HT-29 (cell line): ENCODE measurements around the gene ZNF717. TPM values are rescaled to one million over a fixed set of nuclear protein-coding genes. Genes with fewer than 3 reads are reported as not detected.
A peak's percentile ranks its signal among the peaks of the same experiment; 100 is the strongest.
"Not testable (repeated sequence)": the region's sequence is repeated elsewhere in the genome, so short reads cannot be mapped to it uniquely, and the experiment has no call there.

Experiments
- DNase-seq: peaks from one replicate; pipeline ENCODE4 v3.0.0-alpha.2; 2015; ENCODE audit warnings: low spot score
- small RNA-seq: library from RNA; depleted of rRNA; stranded (forward); fragments of <200 nt; gene quantifications from one replicate; pipeline ENCODE3, GENCODE V24; 2014
- total RNA-seq: library from RNA; depleted of rRNA; stranded (reverse); fragments of >200 nt; shearing (Covaris generic); gene quantifications from 2 replicates; pipeline ENCODE4 v1.2.3, GENCODE V29; 2014; rRNA removed

The ZNF717 gene
- 2.4 and 3.2 TPM in 2 replicates for total RNA-seq

DNA sequence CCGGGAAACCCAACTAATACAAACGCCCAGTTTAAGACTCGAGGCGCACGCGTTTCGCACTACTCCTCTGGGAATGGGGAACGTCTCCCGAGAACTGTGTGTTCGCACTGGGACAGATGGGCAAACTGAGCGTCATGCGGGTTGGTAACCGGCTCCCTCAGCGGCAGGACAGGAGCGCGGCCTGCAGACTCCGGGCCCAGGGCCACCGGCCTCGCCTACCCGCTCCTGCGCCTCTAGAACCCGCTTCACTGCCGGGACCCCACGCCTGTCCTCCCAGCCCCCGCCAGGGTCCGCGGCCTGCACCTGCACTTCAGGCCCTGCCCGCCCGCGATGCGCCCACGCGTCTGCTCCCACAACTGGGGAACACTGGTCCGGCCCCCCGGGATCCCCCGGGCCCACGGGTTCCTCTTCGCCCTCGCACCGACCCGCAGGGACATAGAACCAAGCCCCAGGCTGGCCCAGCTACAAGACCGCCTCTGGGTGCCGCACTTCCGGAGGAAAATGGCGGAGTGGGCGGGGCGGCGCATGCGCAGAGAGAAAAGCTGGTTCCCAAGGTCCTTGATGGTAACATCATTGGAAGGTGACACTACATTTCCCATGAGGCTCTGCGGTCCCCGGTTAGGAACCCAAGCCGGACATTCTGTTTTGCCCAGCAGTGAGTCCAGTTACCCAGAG lies at the start of gene ZNF717:
Gene ZNF717 (minus strand): TSS at position 469 of the 675 bp plus-strand sequence. CDS start 2,187 bp downstream, outside the sequence.
- peak; percentile 79 for DNase-seq

DNA sequence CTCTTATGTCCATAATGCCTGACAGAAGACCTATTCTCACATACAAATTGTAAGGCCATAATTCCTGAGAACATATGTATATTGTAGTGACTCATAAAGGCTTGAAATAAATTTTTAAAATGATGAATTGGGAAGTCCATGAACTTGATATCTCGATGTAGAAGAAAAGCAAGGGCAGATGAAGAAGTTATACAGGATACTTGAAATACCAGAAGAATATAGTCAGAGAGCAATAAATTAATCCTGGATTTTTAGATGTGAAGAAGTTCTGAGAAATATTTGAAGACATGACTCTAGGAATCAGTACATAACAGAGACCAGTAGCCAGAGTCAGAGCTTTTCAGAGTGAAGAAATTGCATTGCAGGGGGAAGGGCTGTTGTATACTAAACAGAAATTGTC lies 45.7 kb upstream of the ZNF717 start:
- not testable (repeated sequence) for DNase-seq

DNA sequence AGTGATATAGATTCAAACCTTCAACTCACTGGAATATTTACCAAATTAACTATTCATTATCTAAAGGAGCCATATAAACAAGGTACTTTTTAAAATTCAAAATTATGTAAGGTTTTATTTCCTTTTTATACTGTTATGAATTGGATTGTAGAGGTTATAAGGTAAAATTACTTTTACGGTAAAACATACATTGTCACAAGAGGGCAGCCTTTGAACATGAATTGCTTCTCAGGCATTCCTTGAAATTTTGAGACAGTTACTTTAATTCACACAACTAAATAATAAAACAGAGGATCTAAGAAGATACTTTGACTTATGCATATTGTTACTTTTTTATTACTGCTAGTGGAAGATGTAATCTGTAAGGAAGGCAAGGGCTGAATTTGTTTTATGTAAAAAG lies 32.7 kb upstream of the ZNF717 start:
- DNase-seq, result peak; percentile 9

DNA sequence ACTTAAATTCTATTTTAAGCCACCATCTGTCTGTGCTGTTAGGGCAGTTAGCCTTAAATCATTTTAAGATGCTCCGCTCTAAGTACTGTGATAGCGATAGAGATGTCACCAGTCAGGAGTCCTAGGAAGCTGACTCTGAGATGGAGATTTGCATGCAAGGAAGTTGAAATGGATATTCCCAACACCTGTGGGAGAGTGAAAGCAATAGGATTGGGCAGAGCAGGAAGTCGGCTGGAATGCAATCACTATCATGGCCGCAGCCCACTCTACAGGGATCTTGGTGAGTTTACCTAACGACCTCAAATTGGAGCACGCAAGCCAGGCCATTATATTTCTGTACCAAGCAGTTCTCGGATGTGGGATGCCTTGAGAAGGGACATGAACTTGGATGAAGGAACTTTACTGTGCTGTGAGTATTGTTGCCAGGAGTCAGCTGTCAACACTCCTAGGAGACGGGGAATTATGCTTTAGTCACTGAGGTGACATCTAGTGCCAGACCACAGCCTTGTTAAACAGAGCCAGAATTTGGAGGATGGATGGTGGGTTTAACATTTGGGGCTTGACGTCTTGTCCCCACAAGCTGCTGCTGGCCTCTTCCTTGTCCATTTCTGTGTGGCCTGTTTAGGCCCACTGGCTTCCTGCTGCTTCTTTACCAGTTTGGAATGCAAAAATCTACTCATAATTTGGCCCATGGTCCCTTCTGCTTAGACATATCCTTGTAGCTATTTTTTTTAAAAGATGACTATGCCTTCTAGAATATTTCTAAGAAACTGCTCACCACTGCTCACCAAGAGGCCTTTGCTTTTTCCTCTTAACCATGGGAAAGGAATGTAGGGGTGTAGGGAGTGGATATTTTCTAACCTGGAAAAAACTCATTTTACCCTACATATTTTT lies 31.2 kb upstream of the ZNF717 start:
- not testable (repeated sequence) for DNase-seq

DNA sequence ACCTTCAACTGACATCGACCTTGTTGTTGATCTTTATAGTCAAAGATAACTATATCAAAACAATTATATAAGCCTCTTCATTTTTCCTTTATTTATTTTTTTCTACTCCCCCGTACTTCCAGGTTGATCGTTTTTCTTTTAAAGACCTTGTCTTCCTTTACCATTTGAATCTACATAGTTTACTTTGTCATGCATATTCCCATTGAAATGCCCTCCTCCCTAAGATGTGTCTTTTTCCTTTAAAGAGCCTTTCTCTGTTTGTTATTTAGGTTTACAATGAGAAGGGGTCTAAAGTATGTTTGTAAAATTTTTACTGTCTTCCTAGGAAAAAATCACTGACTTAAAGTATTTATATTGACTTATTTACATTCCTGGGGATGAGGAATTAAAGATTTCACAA lies 29.4 kb upstream of the ZNF717 start:
- no peak for DNase-seq

DNA sequence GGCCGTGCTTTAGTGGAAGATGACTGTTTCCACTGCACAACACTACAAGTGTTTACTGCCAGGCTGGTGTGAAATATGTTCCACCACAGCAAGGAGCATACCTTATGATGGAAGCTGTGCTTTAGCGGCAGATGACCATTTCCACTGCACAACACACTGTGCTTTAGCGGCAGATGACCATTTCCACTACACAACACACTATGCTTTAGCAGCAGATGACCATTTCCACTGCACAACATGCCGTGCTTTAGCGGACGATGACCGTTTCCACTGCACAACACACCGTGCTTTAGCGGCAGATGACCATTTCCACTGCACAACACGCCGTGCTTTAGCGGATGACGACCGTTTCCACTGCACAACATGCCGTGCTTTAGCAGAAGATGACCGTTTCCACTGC lies 2.8 kb downstream of the ZNF717 start:
- no peak for DNase-seq

DNA sequence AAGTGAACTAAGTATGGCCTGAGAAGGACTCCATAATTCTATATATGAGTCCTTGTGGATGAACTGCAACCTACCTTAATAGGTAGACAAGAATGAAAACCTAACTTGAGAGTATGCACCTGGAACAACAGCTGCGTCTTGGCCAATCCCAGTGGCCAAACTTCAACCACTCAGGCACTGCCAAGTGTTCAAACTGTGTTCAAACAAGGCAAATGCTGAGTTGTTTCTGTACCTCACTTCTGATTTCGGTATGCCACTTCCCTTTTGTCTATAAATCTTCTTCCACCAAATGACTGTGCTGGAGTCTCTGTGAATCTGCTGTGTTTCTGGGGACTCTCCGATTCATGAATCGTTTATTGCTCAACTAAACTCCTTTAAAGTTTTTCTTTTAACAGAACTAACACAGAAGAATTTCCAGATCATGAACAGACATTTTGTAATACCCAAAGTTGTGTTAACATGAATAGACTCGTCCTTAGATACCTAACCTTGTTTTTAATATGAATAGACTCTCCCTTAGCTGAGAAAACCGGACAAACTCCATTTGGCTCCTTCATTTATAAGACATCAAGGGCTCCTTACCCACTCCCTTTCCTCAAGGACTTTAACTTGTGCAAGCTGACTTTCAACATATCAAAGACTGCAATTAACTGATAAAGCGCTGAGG lies 4.1 kb downstream of the ZNF717 start:
- no peak for DNase-seq

DNA sequence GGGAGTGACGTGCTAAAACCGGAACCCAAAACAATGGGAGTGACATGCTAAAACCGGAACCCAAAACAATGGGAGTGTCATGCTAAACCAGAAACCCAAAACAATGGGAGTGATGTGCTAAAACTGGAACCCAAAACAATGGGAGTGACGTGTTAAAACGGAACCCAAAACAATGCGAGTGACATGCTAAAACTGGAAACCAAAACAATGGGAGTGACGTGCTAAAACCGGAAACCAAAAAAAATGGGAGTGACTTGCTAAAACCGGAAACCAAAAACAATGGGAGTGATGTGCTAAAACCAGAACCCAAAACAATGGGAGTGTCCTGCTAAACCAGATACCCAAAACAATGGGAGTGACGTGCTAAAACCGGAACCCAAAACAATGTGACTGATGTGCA lies 7.6 kb downstream of the ZNF717 start:
- DNase-seq, result not testable (repeated sequence)

DNA sequence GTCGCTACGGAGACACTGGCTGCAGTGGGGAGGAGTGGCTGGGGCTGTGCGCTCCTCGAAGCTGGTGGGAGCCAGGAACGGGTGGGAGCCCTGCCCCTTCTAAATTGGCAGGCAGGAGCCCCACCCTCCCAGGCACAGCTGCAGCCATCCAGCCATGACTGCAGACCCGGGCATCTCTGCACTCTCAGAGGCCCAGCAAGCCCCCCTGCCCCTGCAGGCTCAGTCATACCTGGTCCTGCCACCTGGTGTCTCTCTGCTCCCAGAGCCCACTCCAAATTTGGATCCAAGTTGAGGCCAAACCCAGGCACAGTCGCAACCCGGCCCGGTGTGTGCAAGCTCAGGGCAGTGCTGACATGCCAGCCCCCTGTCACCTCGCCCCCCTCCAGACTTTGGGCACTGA lies 13.7 kb downstream of the ZNF717 start:
- not testable (repeated sequence) for DNase-seq

DNA sequence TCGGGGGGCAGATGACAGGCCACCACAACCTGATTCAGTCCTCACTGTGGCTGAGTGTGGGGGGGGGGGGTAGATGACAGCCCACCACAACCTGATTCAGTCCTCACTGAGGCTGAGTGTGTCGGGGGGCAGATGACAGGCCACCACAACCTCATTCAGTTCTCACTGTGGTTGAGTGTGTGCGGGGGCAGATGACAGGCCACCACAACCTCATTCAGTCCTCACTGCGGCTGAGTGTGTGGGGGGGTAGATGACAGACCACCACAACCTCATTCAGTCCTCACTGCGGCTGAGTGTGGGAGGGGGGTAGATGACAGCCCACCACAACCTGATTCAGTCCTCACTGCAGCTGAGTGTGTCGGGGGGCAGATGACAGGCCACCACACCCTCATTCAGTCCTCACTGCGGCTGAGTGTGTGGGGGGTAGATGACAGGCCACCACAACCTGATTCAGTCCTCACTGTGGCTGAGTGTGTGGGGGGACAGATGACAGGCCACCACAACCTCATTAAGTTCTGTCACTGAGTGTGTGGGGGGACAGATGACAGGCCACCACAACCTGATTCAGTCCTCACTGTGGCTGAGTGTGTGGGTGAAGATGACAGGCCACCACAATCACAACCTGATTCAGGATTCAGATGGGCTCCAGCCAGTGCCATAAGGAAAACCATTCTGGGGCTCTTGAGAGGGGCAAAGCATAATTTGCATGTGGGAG lies 16.9 kb downstream of the ZNF717 start:
- no peak for DNase-seq

DNA sequence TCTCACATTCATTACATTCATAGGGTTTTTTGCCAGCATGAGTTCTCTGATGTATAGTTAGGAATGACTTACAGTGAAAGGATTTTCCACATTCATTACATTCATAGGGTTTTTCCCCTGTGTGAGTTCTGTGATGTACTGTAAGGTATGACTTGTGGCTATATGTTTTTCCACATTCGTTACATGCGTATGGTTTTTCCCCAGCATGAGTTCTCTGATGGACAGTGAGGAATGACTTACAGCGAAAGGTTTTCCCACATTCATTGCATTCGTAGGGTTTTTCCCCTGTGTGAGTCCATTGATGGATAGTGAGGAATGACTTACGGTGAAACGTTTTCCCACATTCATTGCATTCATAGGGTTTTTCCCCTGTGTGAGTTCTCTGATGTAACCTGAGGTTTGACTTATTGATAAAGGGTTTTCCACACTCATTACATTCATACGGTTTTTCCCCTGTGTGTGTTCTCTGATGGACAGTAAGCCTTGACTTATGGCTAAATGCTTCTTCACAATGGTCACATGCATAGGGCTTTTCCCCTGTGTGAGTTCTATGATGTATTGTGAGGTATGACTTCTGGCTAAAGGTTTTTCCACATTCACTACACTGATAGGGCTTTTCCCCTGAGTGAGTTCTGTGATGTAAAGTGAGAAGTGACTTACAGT lies 47.4 kb downstream of the ZNF717 start:
- DNase-seq, result peak; percentile 7

DNA sequence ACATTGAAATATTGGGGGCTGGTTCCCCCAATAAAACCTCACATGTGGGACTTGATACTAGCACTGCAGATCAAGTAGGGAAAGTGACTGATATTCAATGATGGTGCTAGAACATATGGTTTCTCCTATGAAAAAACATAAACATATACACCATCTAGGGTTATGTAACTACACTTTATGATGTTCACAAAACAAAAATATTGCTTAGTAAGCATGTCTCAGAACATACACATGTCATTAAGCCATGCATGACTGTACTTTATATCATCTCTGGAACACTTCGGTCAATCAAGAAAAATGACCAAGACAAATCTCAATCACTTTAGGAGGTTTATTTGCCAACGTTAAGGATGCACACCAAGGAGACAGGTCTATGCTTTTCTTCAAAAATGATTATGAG lies 57.4 kb downstream of the ZNF717 start:
- DNase-seq, result no peak

DNA sequence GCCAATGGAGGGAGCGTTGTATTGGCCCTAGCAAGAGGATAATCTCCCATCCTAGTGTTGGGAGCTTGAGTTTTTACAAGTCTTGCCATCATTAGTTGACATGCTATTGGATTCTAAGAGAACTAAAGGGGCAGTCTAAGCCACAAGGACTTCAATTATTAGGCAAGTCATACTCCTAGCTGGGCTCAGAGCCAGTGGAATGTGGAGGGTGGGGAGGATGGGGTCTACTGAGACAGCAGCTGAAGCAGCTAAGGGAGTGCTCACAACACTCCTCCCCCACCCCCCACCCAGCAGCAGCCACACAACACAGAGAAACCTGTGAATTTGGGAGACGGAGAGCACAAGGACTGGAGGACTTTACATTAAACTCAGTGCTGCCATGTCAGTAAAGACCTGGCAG lies 93.3 kb downstream of the ZNF717 start:
- DNase-seq, result no peak

DNA sequence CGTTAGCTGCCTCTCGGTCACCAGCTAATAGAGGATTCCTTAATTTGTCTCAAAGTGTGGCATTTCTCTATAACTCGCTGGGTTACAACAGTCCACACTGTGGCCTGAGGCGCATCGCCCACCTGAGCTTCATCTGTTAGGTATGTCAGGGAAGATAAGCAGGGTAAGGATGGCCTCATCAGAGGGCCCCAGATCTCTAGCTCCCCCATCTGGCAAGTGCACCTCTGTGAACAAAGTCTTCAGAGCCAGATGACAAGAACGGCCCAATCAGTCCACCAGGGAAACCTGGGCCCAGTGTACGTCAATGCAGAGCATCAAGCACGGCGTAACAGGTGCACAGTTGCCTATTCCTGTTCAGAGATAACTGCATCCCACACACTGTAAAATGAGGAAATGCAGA lies 98.0 kb downstream of the ZNF717 start:
- DNase-seq, result no peak

Small RNA genes lying within 50 kb of the gene (small RNA-seq; reads per million reads assigned to genes)
- gene MIR4273, result not detected

Other genes starting within 250 kb of the ZNF717 start
- gene FRG2C, start 121.2 kb downstream of the ZNF717 start, total RNA-seq, result not detected in 2 replicates